Measurements from ENCODE around the gene ZNF462. TPM values are rescaled to one million over a fixed set of nuclear protein-coding genes. Genes with fewer than 3 reads are reported as not detected.
"Not testable (repeated sequence)": the region's sequence is repeated elsewhere in the genome, so short reads cannot be mapped to it uniquely, and the experiment has no call there.

Gene ZNF462
- total and polyA plus RNA-seq, 11 donors = 5.3 to 51.3 (median 30.9) TPM

DNA sequence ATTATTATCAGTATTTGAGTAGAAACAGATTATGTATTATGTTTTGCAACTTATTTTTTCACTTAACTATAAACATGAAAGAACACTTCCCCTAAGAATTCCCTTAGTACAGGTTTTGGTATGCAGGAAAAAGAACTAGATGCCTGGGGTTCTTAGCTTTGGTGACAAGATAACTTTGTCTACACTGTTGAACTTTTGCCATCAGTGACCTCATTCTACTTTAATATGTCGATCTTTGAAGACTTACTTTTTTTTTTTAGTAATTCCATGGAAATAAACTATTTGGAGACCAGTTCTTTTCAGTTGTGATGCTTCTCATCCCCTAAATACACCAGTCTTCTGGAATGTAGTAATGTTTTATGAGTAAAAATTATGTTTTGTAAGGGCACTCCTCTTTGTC, 34.3 kb downstream of the ZNF462 start:
- Histone ChIP-seq H3K27me3 (no peaks in the 10 kb centered on the region), H3K9me3 (peaks cover 0 to 21% (median 0%) of the 10 kb centered on the region in 12 donors), H3K36me3 (no peaks in the 10 kb centered on the region), H3K27ac (peak overlapping the region in 6 of 12 donors; percentile 23 to 62 (median 46)), H3K4me3 (no peak overlapping the region), H3K4me1 (peaks cover 0 to 45% (median 20%) of the 10 kb centered on the region in 12 donors)
- DNase-seq (no peak), ATAC-seq (no peak)
- TF ChIP-seq, protein P1, sequence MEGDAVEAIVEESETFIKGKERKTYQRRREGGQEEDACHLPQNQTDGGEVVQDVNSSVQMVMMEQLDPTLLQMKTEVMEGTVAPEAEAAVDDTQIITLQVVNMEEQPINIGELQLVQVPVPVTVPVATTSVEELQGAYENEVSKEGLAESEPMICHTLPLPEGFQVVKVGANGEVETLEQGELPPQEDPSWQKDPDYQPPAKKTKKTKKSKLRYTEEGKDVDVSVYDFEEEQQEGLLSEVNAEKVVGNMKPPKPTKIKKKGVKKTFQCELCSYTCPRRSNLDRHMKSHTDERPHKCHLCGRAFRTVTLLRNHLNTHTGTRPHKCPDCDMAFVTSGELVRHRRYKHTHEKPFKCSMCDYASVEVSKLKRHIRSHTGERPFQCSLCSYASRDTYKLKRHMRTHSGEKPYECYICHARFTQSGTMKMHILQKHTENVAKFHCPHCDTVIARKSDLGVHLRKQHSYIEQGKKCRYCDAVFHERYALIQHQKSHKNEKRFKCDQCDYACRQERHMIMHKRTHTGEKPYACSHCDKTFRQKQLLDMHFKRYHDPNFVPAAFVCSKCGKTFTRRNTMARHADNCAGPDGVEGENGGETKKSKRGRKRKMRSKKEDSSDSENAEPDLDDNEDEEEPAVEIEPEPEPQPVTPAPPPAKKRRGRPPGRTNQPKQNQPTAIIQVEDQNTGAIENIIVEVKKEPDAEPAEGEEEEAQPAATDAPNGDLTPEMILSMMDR (IDR thresholded peaks at IDR 0.05) = no peak
- TF ChIP-seq POLR2A (IDR thresholded peaks at IDR 0.05) = no peak
- intact Hi-C loops (cut with DNase I) = no loop called here
- 0 to 10% (median 4%) methylated on average over 1 of the region's 1 CpG for WGBS, 4 donors

DNA sequence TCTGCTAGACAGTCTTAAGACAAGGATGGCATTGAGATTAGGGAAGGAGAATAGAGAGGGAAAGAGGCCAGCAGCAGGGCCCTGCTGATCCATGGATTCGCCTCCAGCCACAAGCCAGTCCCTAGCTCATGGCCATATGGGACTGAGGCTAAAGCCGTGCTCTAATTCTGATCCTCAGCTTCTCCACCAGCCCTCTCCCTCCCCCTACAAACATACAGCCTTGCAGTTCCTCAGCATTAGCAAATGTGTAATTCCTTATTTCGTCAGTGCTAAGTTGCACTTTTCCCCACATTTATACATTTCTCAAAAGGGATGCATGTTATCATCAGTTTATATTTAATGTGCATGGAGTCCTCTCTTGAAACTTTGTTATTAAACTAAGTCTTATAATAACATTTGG, 34.8 kb downstream of the ZNF462 start:
- no peak overlapping the region for H3K4me3 ChIP-seq
- H3K27ac ChIP-seq = peak overlapping the region in 7 of 12 donors; percentile 11 to 62 (median 41)
- ATAC-seq (no peak), DNase-seq (no peak)
- H3K36me3 ChIP-seq = no peaks in the 10 kb centered on the region
- H3K4me1 ChIP-seq = peaks cover 0 to 43% (median 19%) of the 10 kb centered on the region in 12 donors
- TF ChIP-seq, protein P1 (IDR thresholded peaks at IDR 0.05) = no peak
- TF ChIP-seq POLR2A (IDR thresholded peaks at IDR 0.05) = no peak
- intact Hi-C loops (cut with DNase I) = no loop called here
- H3K9me3 ChIP-seq = peaks cover 0 to 27% (median under 1%) of the 10 kb centered on the region in 12 donors
- H3K27me3 ChIP-seq = no peaks in the 10 kb centered on the region
- WGBS, 4 donors = 79 to 85% (median 81%) methylated on average over 3 of the region's 3 CpGs

DNA sequence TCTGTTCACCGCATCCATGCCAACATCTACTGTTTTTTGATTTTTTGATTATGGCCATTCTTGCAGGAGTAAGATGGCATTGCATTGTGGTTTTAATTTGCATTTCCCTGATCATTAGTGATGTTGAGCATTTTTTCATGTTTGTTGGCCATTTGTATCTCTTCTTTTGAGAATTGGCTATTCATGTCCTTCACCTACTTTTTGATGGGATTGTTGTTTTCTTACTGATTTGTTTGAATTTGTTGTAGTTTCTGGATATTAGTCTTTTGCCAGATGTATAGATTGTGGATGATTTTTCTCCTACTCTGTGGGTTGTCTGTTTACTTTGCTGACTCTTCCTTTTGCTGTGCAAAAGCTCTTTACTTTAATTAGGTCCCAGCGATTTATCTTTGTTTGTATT, 37.6 kb downstream of the ZNF462 start:
- H3K27ac ChIP-seq; H3K36me3 ChIP-seq; H3K4me3 ChIP-seq; intact Hi-C loops (cut with DNase I); ATAC-seq; DNase-seq; H3K27me3 ChIP-seq: not testable (repeated sequence)
- WGBS, 4 donors = 82 to 89% (median 83%) methylated on average over 2 of the region's 2 CpGs
- H3K4me1 ChIP-seq = peaks cover 0 to 26% (median 14%) of the 10 kb centered on the region in 12 donors
- peaks cover 0 to 37% (median 1%) of the 10 kb centered on the region in 12 donors for H3K9me3 ChIP-seq

DNA sequence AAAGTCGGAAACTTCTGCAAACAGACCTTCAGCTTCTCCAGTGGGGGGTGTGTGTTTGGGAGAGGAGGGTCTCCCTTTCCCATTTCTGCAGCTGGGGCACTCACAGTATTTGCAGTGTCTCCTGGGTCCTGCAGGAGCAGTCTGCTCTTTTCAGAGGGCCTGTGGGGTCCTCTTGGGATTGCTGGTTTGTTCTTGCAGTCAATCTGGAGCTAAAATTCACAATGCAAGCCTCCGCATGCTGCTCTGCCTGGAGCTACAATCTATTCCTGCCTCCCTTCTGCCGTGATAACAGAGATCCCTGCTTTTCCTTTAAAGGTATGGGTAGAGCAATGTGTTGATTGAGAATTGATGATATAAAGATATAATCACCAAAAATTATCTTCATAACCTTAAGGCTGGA, 43.2 kb downstream of the ZNF462 start:
- no peak for TF ChIP-seq POLR2A (IDR thresholded peaks at IDR 0.05)
- TF ChIP-seq, protein P1 (IDR thresholded peaks at IDR 0.05) = no peak
- Histone ChIP-seq H3K9me3 (peaks cover 0 to 40% (median 2%) of the 10 kb centered on the region in 12 donors), H3K27me3 (no peaks in the 10 kb centered on the region), H3K4me1 (peaks cover 0 to 7% (median 0%) of the 10 kb centered on the region in 12 donors), H3K4me3 (no peak overlapping the region), H3K36me3 (no peaks in the 10 kb centered on the region), H3K27ac (no peak overlapping the region)
- WGBS, 4 donors = 72 to 87% (median 80%) methylated on average over 3 of the region's 3 CpGs
- no peak for ATAC-seq
- intact Hi-C loops (cut with DNase I) = no loop called here
- DNase-seq = no peak

DNA sequence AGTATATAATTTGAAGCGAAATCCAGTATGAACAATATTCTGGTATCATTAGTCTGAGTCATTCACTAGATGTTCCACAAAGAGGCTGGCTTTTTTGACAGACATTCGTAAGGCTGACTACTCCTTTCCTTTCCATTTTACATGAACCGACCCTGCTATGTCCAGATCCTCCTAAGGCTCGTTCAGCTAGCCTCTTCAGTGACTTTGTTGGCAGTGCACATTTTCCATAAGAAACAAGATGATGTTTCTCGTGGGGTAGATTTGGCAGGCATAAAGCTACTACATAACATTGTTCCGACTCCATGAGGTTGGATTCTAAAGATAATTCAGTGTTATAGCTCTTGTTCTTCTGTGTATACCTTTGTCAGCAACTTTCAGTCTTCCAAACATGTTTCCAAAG, 49.0 kb downstream of the ZNF462 start:
- no peak for DNase-seq
- WGBS, 4 donors = 79 to 86% (median 84%) methylated on average over 6 of the region's 6 CpGs
- Histone ChIP-seq H3K27ac (no peak overlapping the region), H3K36me3 (no peaks in the 10 kb centered on the region), H3K4me3 (no peak overlapping the region), H3K27me3 (no peaks in the 10 kb centered on the region), H3K4me1 (peaks cover 0 to 17% (median 9%) of the 10 kb centered on the region in 12 donors), H3K9me3 (peaks cover 0 to 5% (median 0%) of the 10 kb centered on the region in 12 donors)
- TF ChIP-seq, protein P1 (IDR thresholded peaks at IDR 0.05) = no peak
- no peak for TF ChIP-seq POLR2A (IDR thresholded peaks at IDR 0.05)
- ATAC-seq = no peak
- intact Hi-C loops (cut with DNase I) = no loop called here
